SK-N-SH treated with all-trans-retinoic acid at 6 μM for 48 hours (cell line): Measurements from ENCODE around the gene LYST.

Source experiments
- ATAC-seq: fragments of 200-7000 bp; cut with Tn5 transposase; 3 replicates; pipeline ENCODE4 v1.9.1; 2020; ENCODE audit warnings: mild to moderate bottlenecking, moderate library complexity
- ARNTL ChIP-seq: fragments of 450-650 bp; formaldehyde crosslinking; IDR thresholded peaks from 2 replicates; pipeline ENCODE4 v1.5.0; 2020; ENCODE audit warnings: low read depth, mild to moderate bottlenecking, moderate library complexity, borderline replicate concordance
- BACH2 ChIP-seq: fragments of 250-450 bp; sonication (Bioruptor Pico); IDR thresholded peaks from 2 replicates; pipeline ENCODE4 v1.9.0; 2021; ENCODE audit warnings: mild to moderate bottlenecking, borderline replicate concordance
- CSDC2 ChIP-seq: fragments of 250-450 bp; sonication (Bioruptor Pico); IDR thresholded peaks from 2 replicates; pipeline ENCODE4 v1.5.0; 2020; ENCODE audit warnings: mild to moderate bottlenecking, moderate library complexity
- CSRNP3 ChIP-seq: fragments of 250-450 bp; sonication (Bioruptor Pico); IDR thresholded peaks from 2 replicates; pipeline ENCODE4 v1.5.1; 2021; ENCODE audit warnings: mild to moderate bottlenecking, moderate library complexity
- ESRRG ChIP-seq: fragments of 250-450 bp; sonication (Bioruptor Pico); IDR thresholded peaks from 2 replicates; pipeline ENCODE4 v1.6.1; 2021; ENCODE audit warnings: mild to moderate bottlenecking
- ISL1 ChIP-seq: fragments of 250-450 bp; sonication (Bioruptor Pico); IDR thresholded peaks from 2 replicates; pipeline ENCODE4 v2.1.2; 2022; ENCODE audit warnings: mild to moderate bottlenecking, moderate library complexity
- OSR1 ChIP-seq: fragments of 250-450 bp; sonication (Bioruptor Pico); IDR thresholded peaks from 2 replicates; pipeline ENCODE4 v1.8.0; 2022; ENCODE audit warnings: moderate library complexity, mild to moderate bottlenecking, inconsistent platforms
- PATZ1 ChIP-seq: fragments of 250-450 bp; sonication (Bioruptor Pico); IDR thresholded peaks from 2 replicates; pipeline ENCODE4 v1.8.0; 2020; ENCODE audit warnings: mild to moderate bottlenecking, moderate library complexity, borderline replicate concordance
- POU6F1 ChIP-seq: fragments of 250-450 bp; sonication (Bioruptor Pico); IDR thresholded peaks from 2 replicates; pipeline ENCODE4 v1.8.0; 2021; ENCODE audit warnings: low read depth, mild to moderate bottlenecking, moderate library complexity, borderline replicate concordance
- PPARA ChIP-seq: fragments of 250-450 bp; sonication (Bioruptor Pico); IDR thresholded peaks from 2 replicates; pipeline ENCODE4 v1.5.0; 2020; ENCODE audit warnings: mild to moderate bottlenecking, borderline replicate concordance
- RARB ChIP-seq: fragments of 250-450 bp; sonication (Bioruptor Pico); IDR thresholded peaks from 2 replicates; pipeline ENCODE4 v1.8.0; 2021; ENCODE audit warnings: mild to moderate bottlenecking, moderate library complexity
- SNAI2 ChIP-seq: fragments of 250-450 bp; sonication (Bioruptor Pico); IDR thresholded peaks from 2 replicates; pipeline ENCODE4 v1.5.0; 2020; ENCODE audit warnings: mild to moderate bottlenecking, moderate library complexity
- TCF4 ChIP-seq: fragments of 250-450 bp; sonication (Bioruptor Pico); IDR thresholded peaks from 2 replicates; pipeline ENCODE4 v1.8.0; 2021; ENCODE audit warnings: mild to moderate bottlenecking, moderate library complexity, borderline replicate concordance
- TOX ChIP-seq: fragments of 250-450 bp; sonication (Bioruptor Pico); IDR thresholded peaks from 2 replicates; pipeline ENCODE4 v1.8.0; 2021; ENCODE audit warnings: mild to moderate bottlenecking, moderate library complexity, borderline replicate concordance
- TSHZ2 ChIP-seq: fragments of 250-450 bp; sonication (Bioruptor Pico); IDR thresholded peaks from 2 replicates; pipeline ENCODE4 v1.5.0; 2020; ENCODE audit warnings: mild to moderate bottlenecking, moderate library complexity
- ZC3H10 ChIP-seq: fragments of 250-450 bp; sonication (Bioruptor Pico); IDR thresholded peaks from 2 replicates; pipeline ENCODE4 v1.5.1; 2021; ENCODE audit warnings: mild to moderate bottlenecking, moderate library complexity
- ZFP3 ChIP-seq: fragments of 250-450 bp; sonication (Bioruptor Pico); IDR thresholded peaks from 2 replicates; pipeline ENCODE4 v1.5.0; 2020; ENCODE audit warnings: mild to moderate bottlenecking, moderate library complexity
- ZFP30 ChIP-seq: fragments of 450-650 bp; formaldehyde crosslinking; IDR thresholded peaks from 2 replicates; pipeline ENCODE4 v1.5.0; 2022; ENCODE audit warnings: mild to moderate bottlenecking, moderate library complexity
- ZNF565 ChIP-seq: fragments of 450-650 bp; formaldehyde crosslinking; conservative IDR thresholded peaks from 2 replicates; pipeline ENCODE4 v1.5.0; 2020; ENCODE audit warnings: low read depth, mild to moderate bottlenecking, moderate library complexity
- ZNF8 ChIP-seq: fragments of 450-650 bp; formaldehyde crosslinking; IDR thresholded peaks from 2 replicates; pipeline ENCODE4 v1.5.0; 2020; ENCODE audit warnings: mild to moderate bottlenecking, moderate library complexity

The LYST gene

GRCh38 chr1:235712812-235713211 lies 153.9 kb downstream of the LYST start:
- ATAC-seq = no peak
- TF ChIP-seq ZNF8 (CRISPR knock-in tag) (no peak), ISL1 (CRISPR knock-in tag) (no peak), TSHZ2 (CRISPR knock-in tag) (no peak), RARB (CRISPR knock-in tag) (no peak)

GRCh38 chr1:235710687-235711086 lies 156.0 kb downstream of the LYST start:
- ATAC-seq = no peak
- TF ChIP-seq ZFP30 = no peak
- no peak for TF ChIP-seq RARB (CRISPR knock-in tag)
- TF ChIP-seq CSRNP3 = no peak
- TF ChIP-seq ZC3H10 (CRISPR knock-in tag) = no peak
- no peak for TF ChIP-seq PATZ1 (CRISPR knock-in tag)
- no peak for TF ChIP-seq POU6F1
- no peak for TF ChIP-seq TSHZ2 (CRISPR knock-in tag)
- TF ChIP-seq ZFP3 = no peak
- no peak for TF ChIP-seq ZNF565
- TF ChIP-seq SNAI2 = no peak
- no peak for TF ChIP-seq ISL1 (CRISPR knock-in tag)
- TF ChIP-seq CSDC2 = no peak
- no peak for TF ChIP-seq BACH2
- no peak for TF ChIP-seq ESRRG (CRISPR knock-in tag)
- no peak for TF ChIP-seq PPARA
- TF ChIP-seq OSR1 (CRISPR knock-in tag) = no peak
- TF ChIP-seq ARNTL (CRISPR knock-in tag) = no peak
- TF ChIP-seq, all 23 proteins: peak for 0

GRCh38 chr1:235709018-235709417 lies 157.7 kb downstream of the LYST start:
- no peak for TF ChIP-seq OSR1 (CRISPR knock-in tag)
- no peak for TF ChIP-seq ZFP30
- TF ChIP-seq TOX (CRISPR knock-in tag) = no peak
- no peak for TF ChIP-seq TCF4
- no peak for TF ChIP-seq ZFP3
- TF ChIP-seq ZNF565 = no peak
- no peak for TF ChIP-seq BACH2
- no peak for TF ChIP-seq SNAI2

More at GRCh38 chr1:235709018-235709417, 157.7 kb downstream of the LYST start:
- ATAC-seq = no peak
